SK-N-SH (cell line): ENCODE data around the gene ZNF511. TPM values are rescaled to one million over a fixed set of nuclear protein-coding genes. Genes with fewer than 3 reads are reported as not detected.

ENCODE experiments used
- CTCF ChIA-PET: fragments of 300-600, 350-600 bp; formaldehyde crosslinking; extraction: SDS; loops from one replicate; lab custom pipeline; 2021; lab: Yijun Ruan, JAX
- POLR2A ChIA-PET: fragments of 350-600 bp; sonication (Branson Sonifier 250); formaldehyde crosslinking; extraction: SDS; loops from one replicate; lab custom pipeline; 2020; ENCODE audit warnings: antibody characterized with exemption, inconsistent platforms; lab: Yijun Ruan, JAX
- DNase-seq: peaks from one replicate; pipeline ENCODE4 v3.0.0; 2012
- H2AFZ ChIP-seq: fragments of 200-600 bp; sonication (generic); 2 replicates; pipeline ENCODE4 v1.8.1; 2016; ENCODE audit warnings: antibody characterized with exemption, mild to moderate bottlenecking, low read depth
- H3F3A ChIP-seq: fragments of 200-600 bp; sonication (generic); replicated peaks from 2 replicates; pipeline ENCODE3; 2016; ENCODE audit warnings: antibody characterized with exemption, mild to moderate bottlenecking; ENCODE audit not compliant: insufficient read depth
- H3K27ac ChIP-seq, 2 experiments: fragments of 200-500 bp in 1 of 2; fragments of 200-600 bp in 1 of 2; sonication (Bioruptor generic) in 1 of 2; sonication (generic), shearing (Covaris generic) in 1 of 2; 2 replicates each; pipeline versions ENCODE4 v1.5.1 to v1.6.1; 2014 to 2016; ENCODE audit warnings: low read depth in 2 of 2, inconsistent platforms in 1 of 2, low read length in 1 of 2, mild to moderate bottlenecking in 1 of 2, mixed read lengths in 1 of 2
- H3K27me3 ChIP-seq: fragments of 200-600 bp; sonication (generic), shearing (Covaris generic); 2 replicates; pipeline ENCODE4 v1.6.1; 2016; ENCODE audit warnings: mixed run types; ENCODE audit not compliant: insufficient read depth
- H3K36me3 ChIP-seq, 2 experiments: fragments of 200-500 bp in 1 of 2; fragments of 200-600 bp in 1 of 2; sonication (Bioruptor generic) in 1 of 2; sonication (generic) in 1 of 2; replicated peaks in 1 of 2; 2 replicates each; pipeline versions ENCODE3 to v1.5.1; 2014 to 2016; ENCODE audit warnings: low read length in 1 of 2, mild to moderate bottlenecking in 1 of 2; ENCODE audit not compliant: insufficient read depth in 2 of 2, control insufficient read depth in 1 of 2
- H3K4me1 ChIP-seq, 2 experiments: fragments of 200-500 bp in 1 of 2; fragments of 200-600 bp in 1 of 2; sonication (Bioruptor generic) in 1 of 2; sonication (generic), shearing (Covaris generic) in 1 of 2; 2 replicates each; pipeline versions ENCODE4 v1.5.1 to v1.6.1; 2014 to 2016; ENCODE audit warnings: low read depth in 1 of 2, low read length in 1 of 2, mixed run types in 1 of 2; ENCODE audit not compliant: insufficient read depth in 2 of 2, control insufficient read depth in 1 of 2
- H3K4me2 ChIP-seq: fragments of 200-600 bp; sonication (generic), shearing (Covaris generic); 2 replicates; pipeline ENCODE4 v1.6.1; 2017; ENCODE audit warnings: mixed run types
- H3K4me3 ChIP-seq, 2 experiments: fragments of 200-500 bp in 1 of 2; fragments of 200-600 bp in 1 of 2; sonication (Bioruptor generic) in 1 of 2; sonication (generic), shearing (Covaris generic) in 1 of 2; 2 replicates each; pipeline versions ENCODE4 v1.5.1 to v1.8.1; 2014 to 2016; ENCODE audit warnings: low read depth in 2 of 2, inconsistent platforms in 1 of 2, low read length in 1 of 2, mild to moderate bottlenecking in 1 of 2, mixed read lengths in 1 of 2, moderate library complexity in 1 of 2
- H3K79me2 ChIP-seq: fragments of 200-600 bp; sonication (generic); 2 replicates; pipeline ENCODE4 v1.8.1; 2017; ENCODE audit warnings: mild to moderate bottlenecking; ENCODE audit not compliant: insufficient read depth
- H3K9ac ChIP-seq: fragments of 200-600 bp; sonication (generic); 2 replicates; pipeline ENCODE4 v1.6.1; 2017; ENCODE audit warnings: mixed run types
- H3K9me2 ChIP-seq: fragments of 200-600 bp; sonication (generic); 2 replicates; pipeline ENCODE4 v1.6.1; 2017; ENCODE audit warnings: mixed run types
- H3K9me3 ChIP-seq: fragments of 200-600 bp; sonication (generic); 2 replicates; pipeline ENCODE4 v1.6.1; 2017; ENCODE audit warnings: mixed run types, mild to moderate bottlenecking, moderate library complexity
- H4K20me1 ChIP-seq: fragments of 200-600 bp; sonication (generic); 2 replicates; pipeline ENCODE4 v1.6.1; 2017; ENCODE audit warnings: mild to moderate bottlenecking, mixed run types; ENCODE audit not compliant: insufficient read depth
- CHD2 ChIP-seq: fragments of 150-350 bp; IDR thresholded peaks from 2 replicates; pipeline ENCODE4 v1.6.1; 2018; ENCODE audit warnings: low read length; ENCODE audit not compliant: partially characterized antibody
- ELF1 ChIP-seq: IDR thresholded peaks from 2 replicates; pipeline ENCODE4 v1.4.0; 2012
- FOSL2 ChIP-seq: IDR thresholded peaks from 2 replicates; pipeline ENCODE4 v1.4.0; 2012; ENCODE audit warnings: low read depth, mild to moderate bottlenecking, moderate library complexity, borderline replicate concordance
- FOXJ3 ChIP-seq: sonication (generic); formaldehyde crosslinking; IDR thresholded peaks from 2 replicates; pipeline ENCODE4 v1.5.1; 2020; ENCODE audit warnings: mild to moderate bottlenecking, missing genetic modification reagents
- GABPA ChIP-seq: IDR thresholded peaks from 2 replicates; pipeline ENCODE4 v1.4.0; 2012; ENCODE audit warnings: low read depth, mild to moderate bottlenecking
- MAX ChIP-seq: IDR thresholded peaks from 2 replicates; pipeline ENCODE4 v1.4.0; 2012; ENCODE audit warnings: low read depth
- POLR2AphosphoS5 ChIP-seq: IDR thresholded peaks from 2 replicates; pipeline ENCODE4 v1.6.1; 2012; ENCODE audit warnings: low read depth, low read length
- RXRA ChIP-seq: IDR thresholded peaks from 2 replicates; pipeline ENCODE4 v1.4.0; 2012; ENCODE audit warnings: low read depth, mild to moderate bottlenecking, borderline replicate concordance
- TAF1 ChIP-seq: IDR thresholded peaks from 2 replicates; pipeline ENCODE4 v1.6.1; 2012; ENCODE audit warnings: low read depth, mild to moderate bottlenecking, low read length, moderate library complexity, borderline replicate concordance
- TEAD4 ChIP-seq: IDR thresholded peaks from 2 replicates; pipeline ENCODE4 v1.4.0; 2012; ENCODE audit warnings: mild to moderate bottlenecking, borderline replicate concordance; ENCODE audit not compliant: insufficient read depth
- USF1 ChIP-seq: IDR thresholded peaks from 2 replicates; pipeline ENCODE4 v1.4.0; 2012; ENCODE audit warnings: low read depth, borderline replicate concordance
- USF2 ChIP-seq: fragments of 150-350 bp; IDR thresholded peaks from 2 replicates; pipeline ENCODE4 v1.6.1; 2017; ENCODE audit warnings: antibody characterized with exemption, low read length, low read depth, borderline replicate concordance
- ZBTB33 ChIP-seq: IDR thresholded peaks from 2 replicates; pipeline ENCODE4 v1.4.0; 2012; ENCODE audit warnings: low read depth, borderline replicate concordance
- WGBS: methylation state at CpG from one replicate; pipeline ENCODE4 v1.1.6; 2017; ENCODE audit warnings: low lambda C conversion rate; 5-methylcytosine and 5-hydroxymethylcytosine counted together
- polyA plus RNA-seq, 3 experiments: library from polyadenylated mRNA; depleted of rRNA; stranded (reverse); fragments of >200 nt; gene quantifications; 2 replicates each; pipeline ENCODE4 v1.2.3, GENCODE V29; 2012

Gene ZNF511
- polyA plus RNA-seq, 1 of the 3 experiments (the other 2 are of a cell fraction): 62.3 TPM

- H2AFZ ChIP-seq: no peak overlapping the region
- H3K36me3 ChIP-seq: peaks cover 7 to 26% of the 10 kb centered on the region in 2 experiments
- peaks cover 8 to 19% of the 10 kb centered on the region in 2 experiments; a peak in 2 of 4 replicates for H3K4me1 ChIP-seq
- 100% methylated on average over 9 of the region's 16 CpGs for WGBS
- POLR2A ChIA-PET: no interaction called here
- no peaks in the 10 kb centered on the region for H3K9me2 ChIP-seq
- no peak for DNase-seq
- CTCF ChIA-PET: interaction anchor here (1.3 to 4.3 kb wide), 2 partner anchors 19 kb away, joined by 3 to 24 read pairs; no protein-coding TSS in a partner anchor
- H3K27ac ChIP-seq: no peak overlapping the region
- peaks cover 35% of the 10 kb centered on the region for H4K20me1 ChIP-seq
- TF ChIP-seq MAX: no peak
- TF ChIP-seq RXRA: no peak
- TF ChIP-seq ZBTB33: no peak
- no peak for TF ChIP-seq USF1
- TF ChIP-seq TAF1: no peak
- no peak for TF ChIP-seq GABPA
- no peak for TF ChIP-seq POLR2AphosphoS5
- TF ChIP-seq TEAD4: no peak
- TF ChIP-seq CHD2: no peak
- no peak for TF ChIP-seq USF2
- H3K4me2 ChIP-seq: no peak overlapping the region
- H3K79me2 ChIP-seq: peaks cover 35% of the 10 kb centered on the region
- peaks cover 17% of the 10 kb centered on the region for H3F3A ChIP-seq
- no peak overlapping the region for H3K9ac ChIP-seq
- no peak overlapping the region for H3K4me3 ChIP-seq
- H3K27me3 ChIP-seq: no peaks in the 10 kb centered on the region
- no peaks in the 10 kb centered on the region for H3K9me3 ChIP-seq
Measured at GRCh38 chr10:133310399-133310755, 1.7 kb downstream of the ZNF511 start.

GRCh38 chr10:133310789-133311188 is 2.1 kb downstream of the ZNF511 start:
- 96% methylated on average over 8 of the region's 8 CpGs for WGBS
- Histone ChIP-seq H3K9me3 (no peaks in the 10 kb centered on the region), H3K9ac (no peak overlapping the region), H3F3A (peaks cover 17% of the 10 kb centered on the region), H3K4me3 (no peak overlapping the region), H3K9me2 (no peaks in the 10 kb centered on the region), H3K27me3 (no peaks in the 10 kb centered on the region), H3K27ac (no peak overlapping the region), H2AFZ (no peak overlapping the region)
- CTCF ChIA-PET: interaction anchor here (1.3 kb wide), 1 partner anchor 19 kb away, joined by 3 read pairs; no protein-coding TSS in a partner anchor
- TF ChIP-seq FOXJ3 (CRISPR knock-in tag) (no peak), TAF1 (no peak), ELF1 (no peak), MAX (no peak), FOSL2 (no peak)
- TF ChIP-seq, all 33 proteins: peak for 0
- H3K4me2 ChIP-seq: no peak overlapping the region
- H3K79me2 ChIP-seq: peaks cover 31% of the 10 kb centered on the region
- DNase-seq: no peak
- H3K36me3 ChIP-seq: peaks cover 7 to 26% of the 10 kb centered on the region in 2 experiments
- H4K20me1 ChIP-seq: peaks cover 31% of the 10 kb centered on the region
- POLR2A ChIA-PET: no interaction called here
- H3K4me1 ChIP-seq: peaks cover 8 to 19% of the 10 kb centered on the region in 2 experiments; a peak in 2 of 4 replicates
